Ishikawa (cell line): ENCODE results near the gene DNAH3.

Experiments
- CEBPB ChIP-seq: IDR thresholded peaks from 2 replicates; pipeline ENCODE4 v1.6.1; 2012
- CREB1 ChIP-seq: IDR thresholded peaks from 2 replicates; pipeline ENCODE4 v1.6.1; 2012; ENCODE audit warnings: low read depth
- EGR1 ChIP-seq: IDR thresholded peaks from 2 replicates; pipeline ENCODE4 v1.6.1; 2012
- EP300 ChIP-seq: IDR thresholded peaks from 2 replicates; pipeline ENCODE4 v1.6.1; 2012; ENCODE audit warnings: borderline replicate concordance
- FOXM1 ChIP-seq: IDR thresholded peaks from 2 replicates; pipeline ENCODE4 v1.6.1; 2012; ENCODE audit warnings: low read depth, borderline replicate concordance
- MAX ChIP-seq: IDR thresholded peaks from 2 replicates; pipeline ENCODE4 v1.6.1; 2012
- NFIC ChIP-seq: IDR thresholded peaks from 2 replicates; pipeline ENCODE4 v1.6.1; 2012
- RAD21 ChIP-seq: IDR thresholded peaks from 2 replicates; pipeline ENCODE4 v1.6.1; 2012; ENCODE audit warnings: low read depth
- REST ChIP-seq: IDR thresholded peaks from 2 replicates; pipeline ENCODE4 v1.6.1; 2012; ENCODE audit warnings: low read depth, mild to moderate bottlenecking
- TAF1 ChIP-seq: IDR thresholded peaks from 2 replicates; pipeline ENCODE4 v1.6.1; 2012; ENCODE audit warnings: low read depth, mild to moderate bottlenecking
- TCF12 ChIP-seq: IDR thresholded peaks from 2 replicates; pipeline ENCODE4 v1.6.1; 2012; ENCODE audit warnings: low read depth
- TEAD4 ChIP-seq: IDR thresholded peaks from 2 replicates; pipeline ENCODE4 v1.6.1; 2012
- USF1 ChIP-seq: IDR thresholded peaks from 2 replicates; pipeline ENCODE4 v1.6.1; 2012
- YY1 ChIP-seq: IDR thresholded peaks from 2 replicates; pipeline ENCODE4 v1.6.1; 2012; ENCODE audit warnings: low read depth
- ZBTB7A ChIP-seq: IDR thresholded peaks from 2 replicates; pipeline ENCODE4 v1.6.1; 2012; ENCODE audit warnings: low read depth

Gene DNAH3

GRCh38 chr16:21084631-21085225 is 65.9 kb downstream of the DNAH3 start:
- TF ChIP-seq ZBTB7A (no peak), FOXM1 (no peak), CREB1 (no peak), CEBPB (no peak), EGR1 (no peak), MAX (no peak), RAD21 (no peak), REST (no peak), TCF12 (no peak), TAF1 (no peak)

GRCh38 chr16:21083729-21084268 is 66.8 kb downstream of the DNAH3 start:
- TF ChIP-seq YY1 (no peak), TEAD4 (no peak), FOXM1 (no peak), RAD21 (peak; percentile 90)

- TF ChIP-seq CREB1 (no peak), ZBTB7A (no peak), FOXM1 (no peak), NFIC (no peak), TEAD4 (no peak), CEBPB (no peak), TCF12 (no peak), TAF1 (no peak)
Measured at GRCh38 chr16:21081329-21081728, 69.3 kb downstream of the DNAH3 start.

- TF ChIP-seq USF1 (no peak), NFIC (no peak), YY1 (no peak), REST (no peak), TCF12 (no peak), EGR1 (no peak), TAF1 (no peak), MAX (no peak), FOXM1 (no peak), RAD21 (no peak), CREB1 (no peak), ZBTB7A (no peak), CEBPB (no peak), EP300 (no peak), TEAD4 (no peak)
Measured at GRCh38 chr16:21078563-21078962, 72.1 kb downstream of the DNAH3 start.

- TF ChIP-seq RAD21 (no peak), EGR1 (no peak), MAX (no peak), ZBTB7A (no peak), USF1 (no peak), NFIC (no peak), CREB1 (no peak), FOXM1 (no peak), TEAD4 (no peak), EP300 (no peak), YY1 (no peak), REST (no peak), TAF1 (no peak), CEBPB (no peak), TCF12 (no peak)
Measured at GRCh38 chr16:21076186-21076883, 74.3 kb downstream of the DNAH3 start.
